H1 (cell line): ENCODE measurements around the gene PPP1R1C. TPM values are rescaled to one million over a fixed set of nuclear protein-coding genes. Genes with fewer than 3 reads are reported as not detected.

Experiments used
- CTCF ChIA-PET: fragments of 300-600 bp; sonication (Branson Sonifier 250); formaldehyde crosslinking; loops from one replicate; lab custom pipeline; 2021; ENCODE audit not compliant: partially characterized antibody; lab: Charles Lee
- POLR2A ChIA-PET: fragments of 300-600 bp; sonication (Branson Sonifier 250); formaldehyde crosslinking; loops from one replicate; lab custom pipeline; 2021; ENCODE audit warnings: inconsistent platforms; ENCODE audit not compliant: partially characterized antibody; lab: Charles Lee
- DNase-seq, 2 experiments: peaks; one replicate each; pipeline versions ENCODE4 v3.0.0 to v3.0.0-alpha.2; 2010 to 2022; ENCODE audit warnings: low spot score in 2 of 2, low read depth in 1 of 2, mixed read lengths in 1 of 2
- FAIRE-seq: peaks from 2 replicates; lab custom pipeline; 2011; peaks lifted over from hg19 to GRCh38; lab: Jason Lieb, UNC
- H2AFZ ChIP-seq: 2 replicates; pipeline ENCODE4 v1.8.1; 2012; ENCODE audit warnings: low read length, inconsistent platforms
- H2AK5ac ChIP-seq: 2 replicates; pipeline ENCODE4 v1.6.1; 2013; ENCODE audit warnings: low read depth, low read length
- H2BK120ac ChIP-seq: replicated peaks from 2 replicates; pipeline ENCODE3; 2013; ENCODE audit warnings: low read depth, low read length, inconsistent platforms
- H2BK12ac ChIP-seq: 2 replicates; pipeline ENCODE4 v1.6.1; 2013; ENCODE audit warnings: low read depth, low read length
- H2BK15ac ChIP-seq: 2 replicates; pipeline ENCODE4 v1.6.1; 2013; ENCODE audit warnings: low read length
- H2BK20ac ChIP-seq: 2 replicates; pipeline ENCODE4 v1.6.1; 2013; ENCODE audit warnings: low read length
- H2BK5ac ChIP-seq: 2 replicates; pipeline ENCODE4 v1.6.1; 2013; ENCODE audit warnings: low read depth, low read length
- H3K14ac ChIP-seq: 2 replicates; pipeline ENCODE4 v1.6.1; 2013; ENCODE audit warnings: inconsistent platforms; ENCODE audit not compliant: insufficient read length
- H3K18ac ChIP-seq: 2 replicates; pipeline ENCODE4 v1.6.1; 2013; ENCODE audit warnings: low read length; ENCODE audit errors: extremely low read depth
- H3K23ac ChIP-seq: 2 replicates; pipeline ENCODE4 v1.6.1; 2013; ENCODE audit warnings: inconsistent platforms; ENCODE audit not compliant: insufficient read length
- H3K23me2 ChIP-seq: 2 replicates; pipeline ENCODE4 v1.6.1; 2013; ENCODE audit warnings: low read depth, low read length
- H3K27ac ChIP-seq: 2 replicates; pipeline ENCODE4 v1.6.1; 2011; ENCODE audit warnings: low read depth, low read length, inconsistent platforms
- H3K27me3 ChIP-seq, 4 experiments: replicated peaks in 1 of 4; 1 replicate in 1 of 4; 2 replicates in 3 of 4; pipeline versions ENCODE4 v1.6.1 to v1.8.1; 2011 to 2013; ENCODE audit warnings: low read length in 3 of 4, mild to moderate bottlenecking in 3 of 4, inconsistent platforms in 2 of 4, mixed read lengths in 2 of 4, moderate library complexity in 1 of 4; ENCODE audit not compliant: control insufficient read depth in 3 of 4, insufficient read depth in 3 of 4; ENCODE audit errors: extremely low read depth in 1 of 4
- H3K36me3 ChIP-seq, 4 experiments: 2 replicates each; pipeline versions ENCODE4 v1.6.1 to v1.8.1; 2011 to 2013; ENCODE audit warnings: mild to moderate bottlenecking in 4 of 4, low read length in 3 of 4, moderate library complexity in 2 of 4, control low read depth in 1 of 4, inconsistent platforms in 1 of 4; ENCODE audit not compliant: insufficient read depth in 4 of 4, control insufficient read depth in 2 of 4
- H3K4ac ChIP-seq: replicated peaks from 2 replicates; pipeline ENCODE3; 2013; ENCODE audit warnings: low read length, low read depth, mixed read lengths, inconsistent platforms; ENCODE audit not compliant: insufficient read length
- H3K4me1 ChIP-seq, 4 experiments: replicated peaks in 1 of 4; 1 replicate in 1 of 4; 2 replicates in 3 of 4; pipeline versions ENCODE4 v1.6.1 to v1.8.1; 2011 to 2013; ENCODE audit warnings: low read length in 3 of 4, inconsistent platforms in 2 of 4, mixed read lengths in 1 of 4; ENCODE audit not compliant: insufficient read depth in 4 of 4, control insufficient read depth in 3 of 4
- H3K4me2 ChIP-seq, 2 experiments: 2 replicates each; pipeline versions ENCODE4 v1.6.1 to v1.8.1; 2011 to 2013; ENCODE audit warnings: low read depth in 2 of 2, low read length in 2 of 2, control low read depth in 1 of 2, inconsistent platforms in 1 of 2, mild to moderate bottlenecking in 1 of 2; ENCODE audit not compliant: insufficient read depth in 1 of 2
- H3K4me3 ChIP-seq, 4 experiments: fragments of 200-600, 300-600 bp in 1 of 4; sonication (generic), shearing (Covaris generic), sonication (Bioruptor Twin) in 1 of 4; 2 replicates each; pipeline versions ENCODE4 v1.5.1 to v1.8.1; 2011 to 2016; ENCODE audit warnings: low read length in 4 of 4, low read depth in 3 of 4, control low read depth in 2 of 4, inconsistent platforms in 2 of 4, mild to moderate bottlenecking in 2 of 4, mixed read lengths in 1 of 4, moderate library complexity in 1 of 4; ENCODE audit not compliant: insufficient read depth in 2 of 4; ENCODE audit errors: extremely low read depth in 1 of 4
- H3K56ac ChIP-seq: replicated peaks from 2 replicates; pipeline ENCODE3; 2013; ENCODE audit warnings: low read depth, mild to moderate bottlenecking, mixed read lengths, low read length, inconsistent platforms; ENCODE audit not compliant: insufficient read length
- H3K79me1 ChIP-seq: 2 replicates; pipeline ENCODE4 v1.6.1; 2013; ENCODE audit warnings: low read depth, low read length, control low read depth
- H3K79me2 ChIP-seq, 2 experiments: 2 replicates each; pipeline versions ENCODE4 v1.6.1 to v1.8.1; 2012 to 2013; ENCODE audit warnings: low read length in 2 of 2, mild to moderate bottlenecking in 2 of 2, inconsistent platforms in 1 of 2; ENCODE audit not compliant: insufficient read depth in 2 of 2, control insufficient read depth in 1 of 2
- H3K9ac ChIP-seq, 4 experiments: replicated peaks in 1 of 4; 1 replicate in 1 of 4; 2 replicates in 3 of 4; pipeline versions ENCODE4 v1.6.1 to v1.8.1; 2011 to 2013; ENCODE audit warnings: low read depth in 3 of 4, low read length in 3 of 4, control low read depth in 2 of 4, mild to moderate bottlenecking in 2 of 4, moderate library complexity in 2 of 4, inconsistent platforms in 1 of 4; ENCODE audit errors: extremely low read depth in 1 of 4
- H3K9me3 ChIP-seq, 2 experiments: 2 replicates each; pipeline versions ENCODE4 v1.6.1 to v1.8.1; 2012 to 2013; ENCODE audit warnings: mild to moderate bottlenecking in 2 of 2, moderate library complexity in 2 of 2, control low read depth in 1 of 2, inconsistent platforms in 1 of 2, low read depth in 1 of 2, low read length in 1 of 2, mixed read lengths in 1 of 2; ENCODE audit not compliant: insufficient read depth in 2 of 2
- H4K20me1 ChIP-seq, 2 experiments: replicated peaks in 1 of 2; 2 replicates each; pipeline versions ENCODE3 to v1.8.1; 2011 to 2013; ENCODE audit warnings: inconsistent platforms in 2 of 2, low read length in 2 of 2, mild to moderate bottlenecking in 1 of 2; ENCODE audit not compliant: insufficient read depth in 2 of 2, control insufficient read depth in 1 of 2
- H4K5ac ChIP-seq: 2 replicates; pipeline ENCODE4 v1.6.1; 2013; ENCODE audit warnings: low read length, low read depth, mixed read lengths, inconsistent platforms; ENCODE audit not compliant: insufficient read length
- H4K8ac ChIP-seq: 2 replicates; pipeline ENCODE4 v1.8.0; 2013; ENCODE audit warnings: mild to moderate bottlenecking, moderate library complexity, low read length, inconsistent platforms; ENCODE audit not compliant: insufficient read depth; ENCODE audit errors: extremely low read depth
- H4K91ac ChIP-seq: replicated peaks from 2 replicates; pipeline ENCODE3; 2013; ENCODE audit warnings: low read length, mixed read lengths, inconsistent platforms; ENCODE audit not compliant: insufficient read length
- ATF3 ChIP-seq: IDR thresholded peaks from 2 replicates; pipeline ENCODE4 v1.6.1; 2011; ENCODE audit warnings: low read depth, mild to moderate bottlenecking, low read length; ENCODE audit not compliant: insufficient read depth
- BRCA1 ChIP-seq: IDR thresholded peaks from 2 replicates; pipeline ENCODE4 v1.6.1; 2012; ENCODE audit warnings: low read depth, low read length, improper control_type of control experiment
- CBX5 ChIP-seq: fragments of 300-800, 300-1000 bp; sonication (generic); IDR thresholded peaks from 2 replicates; pipeline ENCODE4 v1.7.1; 2016; ENCODE audit warnings: antibody characterized with exemption, low read length, low read depth
- CTBP2 ChIP-seq: IDR thresholded peaks from 2 replicates; pipeline ENCODE4 v1.7.0; 2011; ENCODE audit warnings: borderline replicate concordance, mild to moderate bottlenecking, moderate library complexity, mixed read lengths, low read length; ENCODE audit not compliant: insufficient read depth, insufficient read length
- TAF7 ChIP-seq: optimal IDR thresholded peaks from 2 replicates; pipeline ENCODE3; 2011; ENCODE audit warnings: low read depth, mild to moderate bottlenecking, inconsistent platforms, low read length, moderate library complexity, borderline replicate concordance
- WGBS, 2 experiments: shearing (Covaris generic) in 1 of 2; methylation state at CpG; one replicate each; pipeline versions ENCODE4 v1.1.6 to v1.1.7; 2013 to 2015; ENCODE audit warnings: low lambda C conversion rate in 2 of 2, mixed read lengths in 2 of 2, inconsistent platforms in 1 of 2, low coverage in 1 of 2, missing lambda C conversion rate in 1 of 2; ENCODE audit not compliant: insufficient replicate concordance in 2 of 2, insufficient coverage in 1 of 2, insufficient read length in 1 of 2; ENCODE audit errors: extremely low coverage in 1 of 2, missing lambda C conversion rate in 1 of 2; 5-methylcytosine and 5-hydroxymethylcytosine counted together
- polyA plus RNA-seq, 7 experiments: library from polyadenylated mRNA; depleted of rRNA in 3 of 7; stranded (reverse) in 5 of 7; unstranded in 2 of 7; fragments of >200 nt in 5 of 7; fragments of 200-250 nt in 2 of 7; gene quantifications; 1 replicate in 5 of 7; 2 replicates in 1 of 7; 4 replicates in 1 of 7; pipeline versions ENCODE4 v1.2.1 to v1.2.3, GENCODE V29; 2011 to 2013; ENCODE audit warnings: missing spikeins in 2 of 7, mixed read lengths in 2 of 7
- total RNA-seq: library from RNA; stranded (reverse); fragmentation: NEBNext Ultra II Directional; extraction: Animal tissue kit (Norgen Biotek cat#: 25700); gene quantifications from 2 replicates; pipeline ENCODE4 v1.2.1, GENCODE V29; 2021
- TF ChIP-seq, protein P1 (sequence below), 3 experiments: IDR thresholded peaks; 1 replicate in 2 of 3; 2 replicates in 1 of 3; pipeline versions ENCODE4 v1.5.1 to v1.6.1; 2011; ENCODE audit warnings: low read length in 3 of 3, mild to moderate bottlenecking in 3 of 3, inconsistent platforms in 2 of 3, low read depth in 1 of 3, moderate library complexity in 1 of 3; ENCODE audit not compliant: insufficient read depth in 1 of 3; ENCODE audit errors: control extremely low read depth in 1 of 3

PPP1R1C gene
- total and polyA plus RNA-seq, 2 of the 8 experiments (the other 6 are each of a cell fraction or from before 2014, with no cell fraction given) = 1.3 to 5.3 TPM

DNA sequence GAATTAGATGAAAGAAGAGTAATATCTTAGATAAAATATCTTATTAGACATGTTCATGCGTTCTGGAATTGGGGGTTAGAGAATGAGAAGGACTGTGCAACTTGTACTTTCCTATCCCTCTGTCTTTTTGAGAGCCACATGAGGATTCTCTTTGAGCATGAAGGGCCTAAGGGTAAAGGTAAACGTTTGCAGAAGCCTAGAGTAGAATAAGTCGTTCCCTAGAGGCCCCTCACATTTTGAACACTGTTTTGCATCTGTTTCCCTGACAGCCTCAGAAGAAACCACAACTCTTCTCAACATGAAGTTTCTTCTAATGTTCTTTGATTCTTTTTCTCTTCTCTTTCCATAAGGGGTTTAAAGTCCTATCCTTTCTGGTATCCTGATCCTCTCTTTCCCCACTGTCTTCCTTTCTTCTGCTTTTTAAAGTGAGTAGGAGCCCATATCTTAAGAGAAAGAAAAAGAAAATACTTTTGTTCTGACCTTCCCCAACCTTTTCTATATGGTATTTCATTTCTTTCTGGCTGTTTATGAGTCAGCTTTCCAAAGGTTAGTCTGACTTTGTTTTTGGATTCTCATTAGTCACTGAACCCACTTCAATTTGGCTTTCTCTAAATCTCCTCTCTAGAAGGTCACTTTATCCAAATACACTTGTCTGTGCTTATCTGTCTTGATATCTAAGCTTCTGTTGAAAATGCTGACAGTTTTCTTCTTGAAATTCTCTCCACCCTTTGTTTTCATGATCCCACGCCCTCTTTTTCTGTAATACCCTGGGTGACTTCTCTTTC, 34.8 kb downstream of the PPP1R1C start:
- ChIA-PET CTCF (interaction anchor here (0.6 kb wide), 1 partner anchor 244 kb away, joined by 3 read pairs; no protein-coding TSS in a partner anchor), POLR2A (no interaction called here)
- H3K27ac ChIP-seq = no peak overlapping the region
- H2BK120ac ChIP-seq = no peak overlapping the region
- no peak overlapping the region for H2BK12ac ChIP-seq
- no peak overlapping the region for H2BK5ac ChIP-seq
- no peaks in the 10 kb centered on the region for H3K36me3 ChIP-seq
- no peak overlapping the region for H3K18ac ChIP-seq
- no peaks in the 10 kb centered on the region for H3K79me2 ChIP-seq
- no peaks in the 10 kb centered on the region for H3K23me2 ChIP-seq
- H4K5ac ChIP-seq = no peak overlapping the region
- no peak overlapping the region for H3K4me2 ChIP-seq
- no peaks in the 10 kb centered on the region; a peak in 1 of 4 replicates for H3K9me3 ChIP-seq
- H3K14ac ChIP-seq = no peak overlapping the region
- H2BK20ac ChIP-seq = no peak overlapping the region
- H3K23ac ChIP-seq = no peak overlapping the region
- H3K27me3 ChIP-seq = no peaks in the 10 kb centered on the region
- WGBS, 2 experiments = 65% methylated on average over 4 of the region's 4 CpGs; no CpG with 5 or more reads in 1 of the 2 experiments
- no peak overlapping the region for H4K8ac ChIP-seq
- H3K4me3 ChIP-seq = no peak overlapping the region
- H4K91ac ChIP-seq = no peak overlapping the region
- 0 out of 7 replicates have a peak, but pooled peaks cover 0 to 2% (median 0%) of the 10 kb centered on the region in 4 experiments for H3K4me1 ChIP-seq
- DNase-seq (no peak), FAIRE-seq (no peak)
- no peaks in the 10 kb centered on the region for H3K79me1 ChIP-seq
- H2AK5ac ChIP-seq = no peak overlapping the region
- H2AFZ ChIP-seq = no peak overlapping the region
- no peak overlapping the region for H3K9ac ChIP-seq
- no peak overlapping the region for H2BK15ac ChIP-seq
- TF ChIP-seq BRCA1 (no peak), CBX5 (no peak), ATF3 (no peak), CTBP2 (no peak), TAF7 (no peak)
- TF ChIP-seq, protein P1, sequence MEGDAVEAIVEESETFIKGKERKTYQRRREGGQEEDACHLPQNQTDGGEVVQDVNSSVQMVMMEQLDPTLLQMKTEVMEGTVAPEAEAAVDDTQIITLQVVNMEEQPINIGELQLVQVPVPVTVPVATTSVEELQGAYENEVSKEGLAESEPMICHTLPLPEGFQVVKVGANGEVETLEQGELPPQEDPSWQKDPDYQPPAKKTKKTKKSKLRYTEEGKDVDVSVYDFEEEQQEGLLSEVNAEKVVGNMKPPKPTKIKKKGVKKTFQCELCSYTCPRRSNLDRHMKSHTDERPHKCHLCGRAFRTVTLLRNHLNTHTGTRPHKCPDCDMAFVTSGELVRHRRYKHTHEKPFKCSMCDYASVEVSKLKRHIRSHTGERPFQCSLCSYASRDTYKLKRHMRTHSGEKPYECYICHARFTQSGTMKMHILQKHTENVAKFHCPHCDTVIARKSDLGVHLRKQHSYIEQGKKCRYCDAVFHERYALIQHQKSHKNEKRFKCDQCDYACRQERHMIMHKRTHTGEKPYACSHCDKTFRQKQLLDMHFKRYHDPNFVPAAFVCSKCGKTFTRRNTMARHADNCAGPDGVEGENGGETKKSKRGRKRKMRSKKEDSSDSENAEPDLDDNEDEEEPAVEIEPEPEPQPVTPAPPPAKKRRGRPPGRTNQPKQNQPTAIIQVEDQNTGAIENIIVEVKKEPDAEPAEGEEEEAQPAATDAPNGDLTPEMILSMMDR (IDR thresholded peaks at IDR 0.05; ENCODE audit: control extremely low read depth in 1 of 3, insufficient read depth in 1 of 3, low read depth in 1 of 3, low read length in 3 of 3) = no peak
- H3K56ac ChIP-seq = no peak overlapping the region
- no peak overlapping the region for H3K4ac ChIP-seq
- no peaks in the 10 kb centered on the region for H4K20me1 ChIP-seq
